ENCODE results near the gene OGDH. TPM values are rescaled to one million over a fixed set of nuclear protein-coding genes. Genes with fewer than 3 reads are reported as not detected.

The OGDH gene
- total RNA-seq, 1 donor from 2014 or later = 102 TPM

DNA sequence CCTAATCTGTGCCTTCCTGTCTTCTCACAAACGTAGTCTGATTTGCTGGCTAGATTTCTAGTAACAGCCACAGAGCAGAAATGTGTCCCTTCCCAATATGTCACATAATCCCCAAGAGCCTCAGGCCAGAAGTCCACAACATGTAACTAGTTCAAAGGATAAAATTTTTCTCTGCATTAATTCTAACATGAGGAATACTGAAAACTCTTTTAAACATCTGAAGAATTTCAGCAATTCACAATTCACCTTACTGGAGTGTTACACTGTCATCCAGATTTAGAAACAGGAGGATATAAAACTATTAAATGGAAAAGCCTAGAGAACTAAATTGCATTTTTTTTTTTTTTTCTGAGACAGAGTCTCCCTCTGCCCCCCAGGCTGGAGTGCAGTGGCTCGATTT is 30.2 kb upstream of the OGDH start:
- no peaks in the 10 kb centered on the region for H3K36me3 Mint-ChIP-seq (ENCODE audit: unreplicated experiment)
- H3K27ac Mint-ChIP-seq (ENCODE audit: unreplicated experiment) = no peak overlapping the region
- no peak for DNase-seq
- H3K4me1 Mint-ChIP-seq (ENCODE audit: low read depth, unreplicated experiment) = peaks cover 16% of the 10 kb centered on the region
- TF ChIP-seq, protein P1, sequence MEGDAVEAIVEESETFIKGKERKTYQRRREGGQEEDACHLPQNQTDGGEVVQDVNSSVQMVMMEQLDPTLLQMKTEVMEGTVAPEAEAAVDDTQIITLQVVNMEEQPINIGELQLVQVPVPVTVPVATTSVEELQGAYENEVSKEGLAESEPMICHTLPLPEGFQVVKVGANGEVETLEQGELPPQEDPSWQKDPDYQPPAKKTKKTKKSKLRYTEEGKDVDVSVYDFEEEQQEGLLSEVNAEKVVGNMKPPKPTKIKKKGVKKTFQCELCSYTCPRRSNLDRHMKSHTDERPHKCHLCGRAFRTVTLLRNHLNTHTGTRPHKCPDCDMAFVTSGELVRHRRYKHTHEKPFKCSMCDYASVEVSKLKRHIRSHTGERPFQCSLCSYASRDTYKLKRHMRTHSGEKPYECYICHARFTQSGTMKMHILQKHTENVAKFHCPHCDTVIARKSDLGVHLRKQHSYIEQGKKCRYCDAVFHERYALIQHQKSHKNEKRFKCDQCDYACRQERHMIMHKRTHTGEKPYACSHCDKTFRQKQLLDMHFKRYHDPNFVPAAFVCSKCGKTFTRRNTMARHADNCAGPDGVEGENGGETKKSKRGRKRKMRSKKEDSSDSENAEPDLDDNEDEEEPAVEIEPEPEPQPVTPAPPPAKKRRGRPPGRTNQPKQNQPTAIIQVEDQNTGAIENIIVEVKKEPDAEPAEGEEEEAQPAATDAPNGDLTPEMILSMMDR (IDR thresholded peaks at IDR 0.05; ENCODE audit: partially characterized antibody, unreplicated experiment) = no peak
- peaks cover 7% of the 10 kb centered on the region for H3K27me3 Mint-ChIP-seq (ENCODE audit: unreplicated experiment)
- no peak overlapping the region for H3K4me3 Mint-ChIP-seq (ENCODE audit: unreplicated experiment)
- peaks cover 11% of the 10 kb centered on the region for H3K9me3 Mint-ChIP-seq (ENCODE audit: unreplicated experiment)

DNA sequence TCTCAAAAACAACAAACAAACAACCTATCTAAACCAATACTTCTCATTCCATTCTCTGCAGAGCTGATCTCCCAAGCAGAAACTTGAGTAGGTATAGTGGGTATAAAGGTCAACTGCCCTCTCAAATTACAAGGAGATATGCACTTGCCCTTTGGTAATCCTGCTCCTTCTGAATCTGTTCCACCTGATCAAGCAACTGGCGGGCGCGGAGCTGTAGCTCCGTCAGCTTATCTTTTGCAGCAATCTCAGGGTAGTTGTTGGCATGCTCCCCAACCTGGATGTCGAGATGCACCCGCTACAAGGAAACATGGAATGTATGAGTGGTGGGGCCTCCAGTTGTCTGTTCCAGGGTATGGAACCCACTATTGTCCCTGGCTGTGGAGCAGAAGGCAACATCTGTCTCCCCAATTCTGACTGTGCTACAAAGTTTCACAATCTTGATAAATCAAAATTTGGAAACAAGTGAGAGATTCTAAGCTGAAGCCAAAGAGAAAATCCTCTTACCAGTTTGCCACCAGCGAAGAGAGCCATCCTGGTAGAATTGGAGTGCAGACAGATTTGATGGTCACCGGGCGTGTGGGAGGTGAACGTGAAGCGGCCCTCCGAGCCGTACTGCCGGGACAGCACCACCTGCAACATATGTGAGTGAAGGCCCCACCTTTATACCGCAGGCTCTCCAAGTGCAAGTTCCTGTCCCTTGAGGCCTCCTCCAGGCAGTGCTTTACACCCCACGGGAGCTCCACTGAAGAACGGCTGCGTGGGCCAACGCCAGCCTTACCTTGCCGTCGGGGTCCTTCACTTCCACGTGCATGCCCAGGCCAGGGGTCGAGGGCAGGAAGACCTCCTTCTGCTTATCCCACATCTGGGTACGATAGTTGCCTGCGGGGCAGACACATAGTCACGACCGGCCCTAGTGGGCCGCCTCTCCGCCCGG is 25.2 kb upstream of the OGDH start:
- peaks cover 14% of the 10 kb centered on the region for H3K9me3 Mint-ChIP-seq (ENCODE audit: unreplicated experiment)
- DNase-seq = peak; percentile 27
- TF ChIP-seq, protein P1 (IDR thresholded peaks at IDR 0.05; ENCODE audit: partially characterized antibody, unreplicated experiment) = no peak
- H3K4me1 Mint-ChIP-seq (ENCODE audit: low read depth, unreplicated experiment) = peaks cover 9% of the 10 kb centered on the region
- H3K4me3 Mint-ChIP-seq (ENCODE audit: unreplicated experiment) = peak overlapping the region; percentile 93
- peaks cover 7% of the 10 kb centered on the region for H3K27me3 Mint-ChIP-seq (ENCODE audit: unreplicated experiment)
- H3K27ac Mint-ChIP-seq (ENCODE audit: unreplicated experiment) = peak overlapping the region; percentile 93
- no peaks in the 10 kb centered on the region for H3K36me3 Mint-ChIP-seq (ENCODE audit: unreplicated experiment)

DNA sequence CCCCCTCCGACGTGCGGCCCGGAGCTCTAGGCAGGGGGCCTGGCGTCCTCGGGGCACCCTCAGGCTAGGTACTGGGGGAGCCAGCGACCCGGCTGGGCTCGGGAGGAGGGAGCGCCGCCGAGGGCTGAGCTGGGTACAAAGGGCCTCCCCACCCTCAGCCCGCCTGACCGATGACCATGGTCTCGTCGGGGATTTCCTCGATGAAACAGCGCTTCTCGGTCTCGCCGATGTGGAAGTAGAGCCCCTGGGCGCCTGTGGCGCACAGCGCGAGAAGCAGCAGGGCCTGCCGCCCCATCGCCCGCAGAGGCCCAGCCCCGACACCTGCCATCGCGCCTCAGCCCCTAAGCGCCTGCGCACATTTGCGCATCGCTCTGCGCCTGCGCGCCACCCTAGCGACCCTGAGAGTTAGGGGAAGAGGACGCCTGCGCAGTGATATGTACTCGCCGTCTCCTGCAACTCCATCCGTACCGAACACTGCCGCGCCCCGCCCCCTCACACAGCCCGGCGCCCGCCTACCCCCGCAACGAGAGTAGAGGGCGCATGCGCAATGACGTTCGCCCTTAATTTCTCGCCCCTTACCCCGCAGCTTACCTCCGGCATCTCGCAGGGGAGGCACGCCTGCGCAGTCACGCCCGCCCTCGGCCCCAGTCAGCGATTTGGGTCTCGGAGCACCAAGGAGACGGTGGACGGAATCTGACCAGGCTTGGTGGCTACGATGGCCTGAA is 24.4 kb upstream of the OGDH start, which contains the start of gene TMED4:
TMED4 (minus strand) TSS at position 353 of the 725 bp plus-strand sequence; CDS start at position 328, 25 bp downstream.
- Mint-ChIP-seq H3K4me3 (ENCODE audit: unreplicated experiment) (peak within 1 kb of the TSS; percentile 93), H3K4me1 (ENCODE audit: low read depth, unreplicated experiment) (peaks cover 9% of the 10 kb centered on the region), H3K27me3 (ENCODE audit: unreplicated experiment) (peaks cover 7% of the 10 kb centered on the region), H3K9me3 (ENCODE audit: unreplicated experiment) (peaks cover 14% of the 10 kb centered on the region), H3K36me3 (ENCODE audit: unreplicated experiment) (no peaks in the 10 kb centered on the region), H3K27ac (ENCODE audit: unreplicated experiment) (peak within 1 kb of the TSS; percentile 93)
- TF ChIP-seq, protein P1 (IDR thresholded peaks at IDR 0.05; ENCODE audit: partially characterized antibody, unreplicated experiment) = no peak
- peak; percentile 100 for DNase-seq

DNA sequence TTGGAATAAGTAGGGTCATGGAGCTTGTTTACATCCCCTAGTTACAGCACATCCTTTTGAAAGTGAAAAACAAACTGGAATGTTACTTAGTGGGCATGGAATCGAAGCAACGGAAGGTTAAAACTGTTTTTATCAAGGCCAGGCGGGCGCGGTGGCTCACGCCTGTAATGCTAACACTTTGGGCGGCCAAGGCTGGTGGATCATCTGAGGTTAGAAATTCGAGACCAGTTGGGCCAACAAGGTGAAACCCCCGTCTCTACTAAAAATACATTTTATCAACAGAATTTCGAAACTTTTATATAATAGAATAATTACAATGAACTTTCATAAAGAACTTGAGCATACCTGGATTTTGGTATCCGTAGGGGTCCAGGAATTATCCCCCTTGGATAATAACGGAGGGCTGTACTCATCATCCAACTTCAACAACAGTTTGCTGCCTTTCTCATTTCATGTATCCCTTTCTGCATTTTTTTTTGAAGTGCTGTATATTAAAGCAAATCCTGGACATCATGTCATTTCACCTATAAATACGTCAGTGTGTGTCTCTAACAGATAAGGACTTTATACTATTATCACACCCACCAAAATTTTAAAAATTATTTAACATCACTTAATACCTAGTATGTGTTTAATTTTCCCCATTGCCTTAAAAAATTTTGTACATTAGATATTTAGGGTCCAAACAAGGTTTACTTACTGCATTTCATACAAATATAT is 23.1 kb upstream of the OGDH start:
- H3K27ac Mint-ChIP-seq (ENCODE audit: unreplicated experiment) = peak overlapping the region; percentile 93
- no peaks in the 10 kb centered on the region for H3K36me3 Mint-ChIP-seq (ENCODE audit: unreplicated experiment)
- TF ChIP-seq, protein P1 (IDR thresholded peaks at IDR 0.05; ENCODE audit: partially characterized antibody, unreplicated experiment) = no peak
- H3K27me3 Mint-ChIP-seq (ENCODE audit: unreplicated experiment) = peaks cover 7% of the 10 kb centered on the region
- H3K4me1 Mint-ChIP-seq (ENCODE audit: low read depth, unreplicated experiment) = peaks cover 10% of the 10 kb centered on the region
- H3K4me3 Mint-ChIP-seq (ENCODE audit: unreplicated experiment) = peak overlapping the region; percentile 93
- H3K9me3 Mint-ChIP-seq (ENCODE audit: unreplicated experiment) = peaks cover 14% of the 10 kb centered on the region
- no peak for DNase-seq

Data from glutamatergic neuron (in vitro differentiated cells).